Measurements from ENCODE around the gene IRAK2. TPM values are rescaled to one million over a fixed set of nuclear protein-coding genes. Genes with fewer than 3 reads are reported as not detected.

Gene IRAK2
- total RNA-seq, 1 donor from 2014 or later: 0.26 TPM

- peaks cover 14% of the 10 kb centered on the region for H3K4me1 ChIP-seq
Observed at GRCh38 chr3:10248184-10248983, 83.7 kb downstream of the IRAK2 start, which contains the start of gene TATDN2. TSS of gene TATDN2 (plus strand) at chr3:10248459. CDS start at chr3:10249201, 742 bp downstream.

GRCh38 chr3:10248984-10249748 lies 84.4 kb downstream of the IRAK2 start:
- Mint-ChIP-seq H3K4me3 (peak overlapping the region; percentile 95), H3K27ac (peak overlapping the region; percentile 33), H3K9me3 (peaks cover 20% of the 10 kb centered on the region), H3K36me3 (peaks cover 16% of the 10 kb centered on the region), H3K4me1 (peaks cover 27% of the 10 kb centered on the region), H3K27me3 (ENCODE audit: insufficient read depth, low read depth) (peaks cover 6% of the 10 kb centered on the region)
- Histone ChIP-seq H3K79me2 (ENCODE audit: low read depth) (peaks cover 36% of the 10 kb centered on the region), H3K27ac (no peak overlapping the region), H3K27me3 (no peaks in the 10 kb centered on the region), H4K20me1 (ENCODE audit: low read depth) (no peaks in the 10 kb centered on the region), H3K9me3 (ENCODE audit: low read depth) (no peaks in the 10 kb centered on the region), H3K4me3 (peak overlapping the region; percentile 73), H3F3A (ENCODE audit: low read depth) (peaks cover 7% of the 10 kb centered on the region), H2AFZ (replicated peaks) (peak overlapping the region; percentile 88), H3K36me3 (no peaks in the 10 kb centered on the region), H3K4me1 (peaks cover 14% of the 10 kb centered on the region), H3K4me2 (peak overlapping the region; percentile 94), H3K9ac (peak overlapping the region; percentile 40)
- TF ChIP-seq CTCF (IDR thresholded peaks at IDR 0.05) (no peak), EZH2phosphoT487 (IDR thresholded peaks at IDR 0.05) (no peak), EZH2 (IDR thresholded peaks at IDR 0.05) (no peak)
- DNase-seq (ENCODE audit: low spot score): peak; percentile 55

More at GRCh38 chr3:10248184-10248983, 83.7 kb downstream of the IRAK2 start, which contains the start of gene TATDN2:
- Mint-ChIP-seq H3K27me3 (ENCODE audit: insufficient read depth, low read depth) (peaks cover 6% of the 10 kb centered on the region), H3K9me3 (peaks cover 20% of the 10 kb centered on the region), H3K27ac (peak within 1 kb of the TSS; percentile 33), H3K4me3 (peak within 1 kb of the TSS; percentile 95), H3K36me3 (peaks cover 13% of the 10 kb centered on the region), H3K4me1 (peaks cover 27% of the 10 kb centered on the region)
- H3K36me3 ChIP-seq: no peaks in the 10 kb centered on the region
- TF ChIP-seq EZH2phosphoT487 (IDR thresholded peaks at IDR 0.05) (no peak), CTCF (IDR thresholded peaks at IDR 0.05) (no peak), EZH2 (IDR thresholded peaks at IDR 0.05) (no peak)
- peaks cover 36% of the 10 kb centered on the region for H3K79me2 ChIP-seq (ENCODE audit: low read depth)
- DNase-seq (ENCODE audit: low spot score): peak; percentile 98
- peaks cover 7% of the 10 kb centered on the region for H3F3A ChIP-seq (ENCODE audit: low read depth)
- no peak within 1 kb of the TSS for H3K27ac ChIP-seq
- no peaks in the 10 kb centered on the region for H4K20me1 ChIP-seq (ENCODE audit: low read depth)
- no peaks in the 10 kb centered on the region for H3K27me3 ChIP-seq
- H3K9me3 ChIP-seq (ENCODE audit: low read depth): no peaks in the 10 kb centered on the region
- H3K9ac ChIP-seq: peak within 1 kb of the TSS; percentile 40
- H2AFZ ChIP-seq (replicated peaks): peak within 1 kb of the TSS; percentile 88
- peak within 1 kb of the TSS; percentile 73 for H3K4me3 ChIP-seq
- H3K4me2 ChIP-seq: peak within 1 kb of the TSS; percentile 94

- no peaks in the 10 kb centered on the region for H3K36me3 ChIP-seq
- no peaks in the 10 kb centered on the region for H3K9me3 ChIP-seq (ENCODE audit: low read depth)
- peaks cover 15% of the 10 kb centered on the region for H3K9me3 Mint-ChIP-seq
- H3K4me2 ChIP-seq: peak overlapping the region; percentile 94
- no peak overlapping the region for H3K27ac ChIP-seq
- H3K9ac ChIP-seq: peak overlapping the region; percentile 19
- no peak overlapping the region for H3K27ac Mint-ChIP-seq
- H3K4me3 ChIP-seq: peak overlapping the region; percentile 73
- no peak for TF ChIP-seq EZH2phosphoT487 (IDR thresholded peaks at IDR 0.05)
- no peak for TF ChIP-seq EZH2 (IDR thresholded peaks at IDR 0.05)
- TF ChIP-seq CTCF (IDR thresholded peaks at IDR 0.05): no peak
- no peaks in the 10 kb centered on the region for H4K20me1 ChIP-seq (ENCODE audit: low read depth)
- H3K27me3 Mint-ChIP-seq (ENCODE audit: insufficient read depth, low read depth): peaks cover 6% of the 10 kb centered on the region
- peaks cover 16% of the 10 kb centered on the region for H3K36me3 Mint-ChIP-seq
- H3K4me1 ChIP-seq: peaks cover 14% of the 10 kb centered on the region
- H3F3A ChIP-seq (ENCODE audit: low read depth): peaks cover 7% of the 10 kb centered on the region
- peaks cover 27% of the 10 kb centered on the region for H3K4me1 Mint-ChIP-seq
- no peak overlapping the region for H2AFZ ChIP-seq (replicated peaks)
- H3K4me3 Mint-ChIP-seq: peak overlapping the region; percentile 95
- H3K27me3 ChIP-seq: no peaks in the 10 kb centered on the region
- no peak for DNase-seq (ENCODE audit: low spot score)
- peaks cover 36% of the 10 kb centered on the region for H3K79me2 ChIP-seq (ENCODE audit: low read depth)
Observed at GRCh38 chr3:10249833-10250232, 85.1 kb downstream of the IRAK2 start.
